Measurements from ENCODE around the gene F8A1.
"Not testable (repeated sequence)": the region's sequence is repeated elsewhere in the genome, so short reads cannot be mapped to it uniquely, and the experiment has no call there.

The F8A1 gene

DNA sequence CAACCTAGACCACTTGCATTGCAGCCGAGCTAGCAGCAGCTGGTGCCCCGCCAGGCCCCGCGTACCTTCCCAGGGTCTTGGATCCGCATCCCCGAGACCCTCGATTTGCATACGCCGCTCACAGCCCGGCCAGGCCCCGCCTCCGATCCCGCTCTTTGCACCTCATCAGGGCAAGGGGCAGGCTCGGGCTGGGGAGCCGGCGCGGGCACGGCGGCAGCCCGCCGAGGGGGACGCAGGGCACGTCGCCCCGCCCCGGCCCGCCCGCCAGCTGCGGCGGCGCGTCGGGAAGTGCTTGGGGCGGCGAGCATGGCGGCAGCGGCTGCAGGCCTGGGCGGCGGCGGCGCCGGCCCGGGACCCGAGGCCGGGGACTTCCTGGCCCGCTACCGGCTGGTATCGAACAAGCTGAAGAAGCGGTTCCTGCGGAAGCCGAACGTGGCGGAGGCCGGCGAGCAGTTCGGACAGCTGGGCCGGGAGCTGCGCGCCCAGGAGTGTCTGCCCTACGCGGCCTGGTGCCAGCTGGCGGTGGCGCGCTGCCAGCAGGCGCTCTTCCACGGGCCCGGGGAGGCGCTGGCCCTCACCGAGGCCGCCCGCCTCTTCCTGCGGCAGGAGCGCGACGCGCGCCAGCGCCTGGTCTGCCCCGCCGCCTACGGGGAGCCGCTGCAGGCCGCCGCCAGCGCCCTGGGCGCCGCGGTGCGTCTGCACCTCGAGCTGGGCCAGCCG, at the start of gene F8A1:
Gene F8A1, plus strand, starts transcription at position 287 of the 720 bp plus-strand sequence. Its CDS starts 20 bp downstream, at position 307.
- not testable (repeated sequence) for H3K4me1 Mint-ChIP-seq, H3K4me3 Mint-ChIP-seq, H3K9me3 Mint-ChIP-seq, H3K27me3 Mint-ChIP-seq, H3K27ac Mint-ChIP-seq
- DNase-seq (peak; percentile 53 to 67), ATAC-seq (peak; percentile 86)

DNA sequence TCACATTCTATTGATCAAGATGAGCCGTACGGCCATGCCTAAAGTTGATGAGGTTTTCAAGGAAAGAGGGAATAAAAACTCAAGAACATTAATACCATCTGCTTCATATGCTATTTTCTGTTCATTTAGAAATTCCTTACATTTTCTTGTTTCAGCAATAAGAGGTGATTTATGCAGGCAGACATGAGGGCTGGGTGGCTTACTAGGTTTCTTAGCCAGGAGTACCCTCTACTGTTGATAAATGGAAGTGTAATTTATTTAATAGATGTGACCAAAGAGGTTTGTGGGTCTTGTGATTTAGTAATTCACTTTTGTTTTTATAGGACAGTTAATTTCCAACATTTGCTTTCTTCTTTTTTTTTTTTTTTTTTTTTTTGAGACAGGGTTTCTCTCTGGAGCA, 45.3 kb upstream of the F8A1 start:
- H3K4me3 Mint-ChIP-seq = no peak overlapping the region
- no peak for DNase-seq
- H3K4me1 Mint-ChIP-seq = peaks cover 6% of the 10 kb centered on the region
- no peaks in the 10 kb centered on the region for H3K9me3 Mint-ChIP-seq
- H3K27ac Mint-ChIP-seq = no peak overlapping the region
- peaks cover 2% of the 10 kb centered on the region for H3K27me3 Mint-ChIP-seq
- peak; percentile 64 for ATAC-seq

DNA sequence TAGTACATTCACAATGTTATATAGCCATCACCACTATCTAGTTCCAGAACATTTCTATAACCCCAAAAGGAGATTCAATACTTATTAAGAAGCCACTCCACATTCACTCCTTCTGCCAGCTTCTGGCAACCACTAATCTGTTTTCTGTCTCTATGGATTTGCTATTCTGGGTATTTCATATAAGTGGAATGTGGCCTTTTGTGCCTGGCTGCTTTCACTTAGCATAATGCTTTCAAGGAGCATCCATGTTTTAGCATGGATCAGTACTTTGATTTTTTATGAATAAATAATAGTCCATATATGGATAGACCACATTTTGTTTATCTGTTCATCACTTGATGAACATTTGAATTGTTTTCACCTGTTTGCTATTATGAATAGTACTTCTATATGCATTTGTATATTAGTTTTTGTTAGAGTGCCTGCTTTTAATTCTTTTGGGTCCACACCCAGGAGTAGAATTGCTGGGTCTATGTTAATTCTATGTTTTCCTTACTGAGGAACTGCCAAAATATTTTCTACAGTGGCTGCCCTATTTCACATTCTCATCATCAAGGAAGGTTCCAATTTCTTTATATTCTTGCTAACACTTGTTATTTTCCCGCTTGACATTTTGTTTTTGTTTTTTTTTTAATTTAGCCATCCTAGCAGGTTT, 35.1 kb upstream of the F8A1 start:
- H3K9me3 Mint-ChIP-seq = no peaks in the 10 kb centered on the region
- H3K27me3 Mint-ChIP-seq = peaks cover 7% of the 10 kb centered on the region
- H3K4me1 Mint-ChIP-seq = no peaks in the 10 kb centered on the region
- no peak overlapping the region for H3K4me3 Mint-ChIP-seq
- ATAC-seq (no peak), DNase-seq (no peak)
- H3K27ac Mint-ChIP-seq = no peak overlapping the region

DNA sequence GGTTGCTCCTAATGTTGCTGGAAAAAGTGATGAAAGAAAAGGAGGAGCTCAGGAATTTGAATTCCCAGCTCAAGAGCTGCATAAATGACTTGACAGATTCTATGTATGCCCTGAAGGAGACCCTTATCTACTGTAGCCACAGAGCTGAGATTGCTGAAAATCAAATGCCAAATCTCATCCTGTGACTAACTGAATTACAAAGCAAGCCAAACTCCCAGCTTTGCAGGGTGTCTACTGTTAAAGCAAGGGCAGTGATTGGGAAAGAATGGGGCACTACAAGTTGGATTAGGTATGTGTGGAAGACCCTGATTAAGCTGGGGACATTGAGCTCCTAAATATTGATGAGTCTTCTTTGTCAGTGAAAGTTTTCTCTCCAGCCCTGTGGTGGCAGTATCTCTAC, 30.9 kb upstream of the F8A1 start:
- Mint-ChIP-seq H3K4me1 (no peaks in the 10 kb centered on the region), H3K27me3 (no peaks in the 10 kb centered on the region), H3K27ac (no peak overlapping the region), H3K9me3 (no peaks in the 10 kb centered on the region), H3K4me3 (no peak overlapping the region)
- DNase-seq (no peak), ATAC-seq (no peak)

DNA sequence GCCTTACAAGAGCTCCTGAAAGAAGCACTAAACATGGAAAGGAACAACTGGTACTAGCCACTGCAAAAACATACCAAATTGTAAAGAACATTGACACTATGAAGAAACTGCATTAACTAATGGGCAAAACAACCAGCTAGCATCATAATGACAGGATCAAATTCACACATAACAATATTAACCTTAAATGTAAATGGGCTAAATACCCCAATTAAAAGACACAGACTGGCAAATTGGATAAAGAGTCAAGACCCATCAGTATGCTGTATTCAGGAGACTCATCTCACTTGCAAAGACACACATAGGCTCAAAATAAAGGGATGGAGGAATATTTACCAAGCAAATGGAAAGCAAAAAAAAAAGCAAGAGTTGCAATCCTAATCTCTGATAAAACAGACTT, 17.6 kb upstream of the F8A1 start:
- peaks cover 8 to 34% of the 10 kb centered on the region in 2 donors for H3K9me3 Mint-ChIP-seq
- not testable (repeated sequence) for H3K4me3 Mint-ChIP-seq, ATAC-seq, H3K4me1 Mint-ChIP-seq, H3K27me3 Mint-ChIP-seq, DNase-seq, H3K27ac Mint-ChIP-seq

DNA sequence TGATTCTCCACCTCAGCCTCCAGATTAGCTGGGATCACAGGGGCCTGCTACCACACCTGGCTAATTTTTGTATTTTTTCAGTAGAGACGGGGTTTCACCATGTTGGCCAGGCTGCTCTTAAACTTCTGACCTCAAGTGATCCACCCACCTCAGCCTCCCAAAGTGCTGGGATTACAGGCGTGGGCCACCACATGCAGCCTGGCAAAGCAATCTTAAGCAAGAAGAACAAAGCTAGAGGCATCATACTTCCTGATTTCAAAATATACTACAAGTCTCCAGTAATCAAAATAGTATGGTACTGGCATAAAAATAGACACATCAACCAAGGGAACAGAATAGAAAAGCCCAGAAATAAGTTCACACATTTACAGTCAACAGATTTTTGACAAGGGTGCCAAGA, 12.8 kb upstream of the F8A1 start:
- no peak for ATAC-seq
- Mint-ChIP-seq H3K9me3 (peaks cover under 1 to 14% of the 10 kb centered on the region in 2 donors), H3K4me3 (no peak overlapping the region), H3K4me1 (no peaks in the 10 kb centered on the region), H3K27me3 (no peaks in the 10 kb centered on the region), H3K27ac (no peak overlapping the region)
- no peak for DNase-seq

DNA sequence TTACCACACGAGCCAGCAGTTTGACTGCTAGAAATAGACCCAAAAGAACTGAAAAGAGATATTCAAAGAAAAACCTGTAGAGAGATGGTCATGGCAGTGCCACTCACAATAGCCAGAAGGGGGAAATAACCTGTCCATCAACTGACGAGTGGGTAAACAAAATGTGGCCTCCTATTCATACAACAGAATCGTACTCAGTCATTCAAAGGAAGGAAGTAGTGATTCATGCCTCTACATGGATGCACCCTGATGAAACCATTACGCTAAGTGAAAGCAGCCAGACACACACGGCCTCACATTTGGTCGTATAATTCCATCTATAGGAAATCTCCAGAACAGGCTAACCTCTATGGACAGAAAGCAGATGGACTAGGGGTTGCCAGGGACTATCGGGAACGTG, 2.1 kb upstream of the F8A1 start:
- not testable (repeated sequence) for H3K27ac Mint-ChIP-seq

DNA sequence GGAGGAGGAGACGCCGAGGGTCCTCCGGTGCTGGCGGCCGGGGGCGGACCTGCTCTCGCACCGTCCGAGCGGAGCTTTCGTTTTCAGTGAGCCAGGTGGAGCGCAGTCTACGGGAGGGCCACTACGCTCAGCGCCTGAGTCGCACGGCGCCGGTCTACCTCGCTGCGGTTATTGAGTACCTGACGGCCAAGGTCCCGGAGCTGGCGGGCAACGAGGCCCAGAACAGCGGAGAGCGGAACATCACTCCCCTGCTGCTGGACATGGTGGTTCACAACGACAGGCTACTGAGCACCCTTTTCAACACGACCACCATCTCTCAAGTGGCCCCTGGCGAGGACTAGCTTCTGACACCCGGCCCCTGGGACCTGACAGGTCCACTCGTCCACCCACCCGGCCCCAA, 1.1 kb upstream of the F8A1 start:
- H3K27me3 Mint-ChIP-seq, DNase-seq, H3K4me1 Mint-ChIP-seq, H3K27ac Mint-ChIP-seq, ATAC-seq, H3K4me3 Mint-ChIP-seq, H3K9me3 Mint-ChIP-seq: not testable (repeated sequence)

More for the DNA sequence above, 2.1 kb upstream of the F8A1 start:
- not testable (repeated sequence) for H3K4me3 Mint-ChIP-seq, H3K9me3 Mint-ChIP-seq, DNase-seq, H3K4me1 Mint-ChIP-seq, H3K27me3 Mint-ChIP-seq
- ATAC-seq = peak; percentile 45

DNA sequence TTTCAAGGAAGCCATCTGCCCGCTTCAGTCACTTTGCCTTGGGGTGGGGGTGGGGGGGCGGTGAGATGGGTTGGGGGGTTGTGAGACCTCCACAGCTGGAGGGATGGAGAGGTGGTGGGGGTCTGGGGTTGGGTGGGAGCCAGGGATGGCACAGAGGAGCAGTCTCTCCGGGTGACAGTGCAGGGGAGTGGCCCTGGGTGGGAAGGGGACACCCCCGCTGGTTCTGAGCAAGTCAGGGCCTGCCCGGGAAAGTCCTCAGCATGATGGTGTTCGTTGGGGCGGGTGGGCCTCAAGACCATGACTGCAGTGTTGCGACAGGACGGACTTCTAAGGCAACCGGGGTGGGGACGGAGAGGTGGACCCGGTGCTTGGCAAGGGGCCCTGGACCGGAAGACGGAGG, 606 bp upstream of the F8A1 start:
- H3K9me3 Mint-ChIP-seq, H3K27ac Mint-ChIP-seq: not testable (repeated sequence)

DNA sequence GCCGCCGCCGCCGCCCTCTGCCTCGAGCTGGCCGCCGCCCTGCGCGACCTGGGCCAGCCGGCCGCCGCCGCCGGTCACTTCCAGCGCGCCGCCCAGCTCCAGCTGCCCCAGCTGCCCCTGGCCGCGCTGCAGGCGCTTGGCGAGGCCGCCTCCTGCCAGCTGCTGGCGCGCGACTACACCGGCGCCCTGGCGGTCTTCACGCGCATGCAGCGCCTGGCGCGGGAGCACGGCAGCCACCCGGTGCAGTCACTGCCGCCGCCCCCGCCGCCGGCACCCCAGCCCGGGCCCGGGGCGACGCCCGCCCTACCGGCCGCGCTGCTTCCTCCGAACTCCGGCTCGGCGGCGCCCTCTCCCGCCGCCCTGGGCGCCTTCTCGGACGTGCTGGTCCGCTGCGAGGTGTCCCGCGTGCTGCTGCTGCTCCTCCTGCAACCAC, 650 bp downstream of the F8A1 start:
- H3K27me3 Mint-ChIP-seq, H3K9me3 Mint-ChIP-seq, H3K27ac Mint-ChIP-seq, H3K4me1 Mint-ChIP-seq, DNase-seq, H3K4me3 Mint-ChIP-seq: not testable (repeated sequence)
- ATAC-seq = peak; percentile 66

More for the DNA sequence above, 606 bp upstream of the F8A1 start:
- H3K4me3 Mint-ChIP-seq, H3K4me1 Mint-ChIP-seq, DNase-seq, H3K27me3 Mint-ChIP-seq: not testable (repeated sequence)
- ATAC-seq = peak; percentile 1

DNA sequence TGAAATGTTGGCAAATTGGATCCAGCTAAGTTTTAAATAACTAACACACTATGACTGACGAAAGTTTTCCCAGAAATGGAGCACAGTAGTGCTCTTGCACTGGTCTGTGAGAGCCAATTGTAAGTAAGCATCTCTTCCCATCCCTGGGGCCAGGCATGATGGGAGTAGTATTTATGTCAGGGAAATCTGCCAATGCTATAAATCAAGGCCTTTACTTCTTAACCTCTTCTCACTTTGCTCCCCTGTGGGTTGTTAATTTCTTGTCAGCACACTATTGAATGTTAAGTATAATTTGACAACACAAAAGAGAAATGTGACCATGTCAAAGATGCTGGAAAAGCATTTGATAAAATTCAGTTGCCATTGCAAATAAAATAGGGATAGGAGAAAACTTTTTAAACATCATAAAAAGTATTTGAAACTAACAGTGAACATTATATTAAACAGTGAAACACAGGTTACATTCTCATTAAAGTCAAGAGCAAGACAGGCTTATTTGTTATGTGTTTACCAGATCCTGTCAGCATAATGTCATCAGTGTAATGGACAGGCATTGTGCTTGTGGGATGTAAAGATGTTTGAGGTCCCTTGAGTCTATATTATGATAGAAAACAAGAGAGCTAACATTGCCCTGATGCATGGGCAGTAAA, 5.0 kb downstream of the F8A1 start:
- Mint-ChIP-seq H3K4me3 (no peak overlapping the region), H3K27me3 (no peaks in the 10 kb centered on the region), H3K27ac (no peak overlapping the region), H3K9me3 (no peaks in the 10 kb centered on the region), H3K4me1 (peaks cover 6% of the 10 kb centered on the region)
- ATAC-seq (no peak), DNase-seq (no peak)

DNA sequence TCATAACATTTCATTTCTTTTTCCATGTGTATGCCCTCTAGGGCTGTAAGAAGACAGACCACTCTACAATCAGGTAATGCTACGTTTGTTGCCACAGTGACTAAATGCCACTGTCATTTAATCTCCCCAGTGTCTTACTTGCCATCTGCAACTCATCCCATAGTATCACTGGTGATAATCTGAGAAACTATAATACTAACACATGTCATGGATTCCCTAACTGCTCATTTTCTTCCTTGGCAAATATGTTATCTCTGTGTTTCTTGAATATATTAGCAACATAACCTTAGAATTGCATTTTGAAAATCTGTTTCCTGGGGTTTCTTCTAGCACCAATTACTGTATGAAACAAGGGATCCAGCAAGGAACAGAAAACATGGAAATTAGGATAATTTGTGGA, 6.1 kb downstream of the F8A1 start:
- ATAC-seq (no peak), DNase-seq (no peak)
- H3K27me3 Mint-ChIP-seq = no peaks in the 10 kb centered on the region
- no peak overlapping the region for H3K4me3 Mint-ChIP-seq
- H3K9me3 Mint-ChIP-seq = no peaks in the 10 kb centered on the region
- H3K27ac Mint-ChIP-seq = no peak overlapping the region
- H3K4me1 Mint-ChIP-seq = peaks cover 6% of the 10 kb centered on the region

DNA sequence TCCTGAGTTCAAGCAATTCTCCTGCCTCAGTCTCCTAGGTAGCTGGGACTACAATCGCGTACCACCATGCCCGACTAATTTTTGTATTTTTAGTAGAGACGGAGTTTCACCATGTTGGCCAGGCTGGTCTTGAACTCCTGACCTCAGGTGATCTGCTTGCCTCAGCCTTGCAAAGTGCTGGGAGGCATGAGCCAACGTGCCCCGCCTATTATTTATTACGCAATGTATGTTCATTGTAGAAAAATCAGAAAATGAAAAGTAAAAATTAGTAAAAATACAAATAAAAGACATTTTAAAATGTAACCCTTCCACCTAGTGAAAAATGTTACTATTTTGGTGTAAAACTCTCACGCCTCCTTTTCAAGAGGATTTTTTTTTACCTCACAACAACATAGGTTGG, 14.2 kb downstream of the F8A1 start:
- Mint-ChIP-seq H3K27ac (no peak overlapping the region), H3K4me3 (no peak overlapping the region), H3K27me3 (no peaks in the 10 kb centered on the region), H3K9me3 (no peaks in the 10 kb centered on the region), H3K4me1 (no peaks in the 10 kb centered on the region)
- ATAC-seq (no peak), DNase-seq (no peak)

DNA sequence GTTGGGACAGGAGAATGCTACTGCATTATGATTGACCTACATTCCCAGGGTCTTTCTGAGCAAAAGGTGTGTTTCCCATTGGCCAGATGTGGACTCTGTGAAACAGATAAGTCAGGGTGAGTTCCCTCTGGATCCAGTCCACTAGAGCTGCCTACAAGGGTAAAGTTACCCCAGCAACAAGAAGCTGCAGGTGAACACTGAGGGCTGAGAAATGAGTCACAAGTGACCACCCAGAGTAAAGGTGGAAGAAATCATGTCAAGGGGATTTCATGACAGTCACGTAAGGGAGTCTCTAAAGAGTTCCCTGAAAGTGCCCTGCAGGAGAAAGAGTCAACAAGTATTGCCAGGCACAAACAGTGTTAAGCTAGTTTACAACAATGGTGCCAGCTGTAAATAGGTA, 16.3 kb downstream of the F8A1 start:
- Mint-ChIP-seq H3K27me3 (no peaks in the 10 kb centered on the region), H3K9me3 (no peaks in the 10 kb centered on the region), H3K4me3 (no peak overlapping the region), H3K27ac (no peak overlapping the region), H3K4me1 (no peaks in the 10 kb centered on the region)
- ATAC-seq (no peak), DNase-seq (no peak)

DNA sequence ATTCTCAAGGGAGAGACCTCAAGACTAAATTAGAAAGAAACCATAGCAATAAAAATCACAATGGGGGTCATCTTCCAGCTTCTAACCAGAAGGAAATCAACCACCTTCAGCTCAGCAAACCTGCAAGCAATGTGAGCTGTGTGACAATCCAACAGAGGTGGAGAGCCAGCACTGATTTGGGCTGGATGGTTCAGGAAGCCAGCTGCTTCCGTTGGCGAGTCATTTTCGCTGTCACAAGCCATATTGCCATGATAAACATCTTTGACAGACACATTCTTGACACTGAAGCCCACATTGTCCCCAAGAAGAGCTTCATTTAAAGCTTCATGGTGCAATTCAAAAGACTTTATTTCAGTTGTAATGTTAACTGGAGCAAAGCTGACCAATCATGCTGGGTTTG, 22.7 kb downstream of the F8A1 start:
- DNase-seq (no peak), ATAC-seq (no peak)
- H3K4me1 Mint-ChIP-seq = no peaks in the 10 kb centered on the region
- H3K27ac Mint-ChIP-seq = no peak overlapping the region
- no peak overlapping the region for H3K4me3 Mint-ChIP-seq
- H3K27me3 Mint-ChIP-seq = peaks cover 6% of the 10 kb centered on the region
- peaks cover 0 to 5% of the 10 kb centered on the region in 2 donors for H3K9me3 Mint-ChIP-seq

DNA sequence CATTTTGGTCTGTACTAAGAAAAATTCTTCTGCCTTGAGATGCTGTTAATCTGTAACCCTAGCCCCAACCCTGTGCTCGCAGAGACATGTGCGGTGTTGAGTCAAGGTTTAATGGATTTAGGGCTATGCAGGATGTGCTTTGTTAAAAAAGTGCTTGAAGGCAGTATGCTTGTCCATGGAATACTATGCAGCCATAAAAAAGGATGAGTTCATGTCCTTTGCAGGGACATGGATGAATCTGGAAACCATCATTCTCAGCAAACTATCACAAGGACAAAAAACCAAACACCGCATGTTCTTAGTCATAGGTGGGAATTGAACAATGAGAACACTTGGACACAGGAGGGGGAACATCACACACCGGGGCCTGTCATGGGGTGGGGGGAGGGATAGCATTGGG, 23.9 kb downstream of the F8A1 start:
- not testable (repeated sequence) for ATAC-seq, H3K27me3 Mint-ChIP-seq, H3K27ac Mint-ChIP-seq, H3K4me3 Mint-ChIP-seq, H3K9me3 Mint-ChIP-seq, H3K4me1 Mint-ChIP-seq, DNase-seq

Data from stimulated activated naive CD8-positive, alpha-beta T cell treated with anti-CD3 and anti-CD28 coated beads, Interleukin-15, amount 100 ng/mL, for 72 hours (primary cell).